Body of pancreas (tissue), 4 donors: ENCODE results near the gene CBFA2T3.

Experiments
- POLR2A ChIP-seq, 3 donors: fragments of 450-650 bp; IDR thresholded peaks; one replicate each; pipeline ENCODE4 v1.6.1; 2016; ENCODE audit warnings: antibody characterized with exemption in 3 of 3, mild to moderate bottlenecking in 2 of 3
- TF ChIP-seq, protein P1 (sequence below), 7 experiments: fragments of 450-650 bp in 4 of 7; fragments of 200-600 bp in 3 of 7; sonication (generic) in 3 of 7; IDR thresholded peaks; one replicate each; pipeline ENCODE4 v1.5.1; 2016 to 2019; ENCODE audit warnings: antibody characterized with exemption in 7 of 7

- TF ChIP-seq, protein P1, sequence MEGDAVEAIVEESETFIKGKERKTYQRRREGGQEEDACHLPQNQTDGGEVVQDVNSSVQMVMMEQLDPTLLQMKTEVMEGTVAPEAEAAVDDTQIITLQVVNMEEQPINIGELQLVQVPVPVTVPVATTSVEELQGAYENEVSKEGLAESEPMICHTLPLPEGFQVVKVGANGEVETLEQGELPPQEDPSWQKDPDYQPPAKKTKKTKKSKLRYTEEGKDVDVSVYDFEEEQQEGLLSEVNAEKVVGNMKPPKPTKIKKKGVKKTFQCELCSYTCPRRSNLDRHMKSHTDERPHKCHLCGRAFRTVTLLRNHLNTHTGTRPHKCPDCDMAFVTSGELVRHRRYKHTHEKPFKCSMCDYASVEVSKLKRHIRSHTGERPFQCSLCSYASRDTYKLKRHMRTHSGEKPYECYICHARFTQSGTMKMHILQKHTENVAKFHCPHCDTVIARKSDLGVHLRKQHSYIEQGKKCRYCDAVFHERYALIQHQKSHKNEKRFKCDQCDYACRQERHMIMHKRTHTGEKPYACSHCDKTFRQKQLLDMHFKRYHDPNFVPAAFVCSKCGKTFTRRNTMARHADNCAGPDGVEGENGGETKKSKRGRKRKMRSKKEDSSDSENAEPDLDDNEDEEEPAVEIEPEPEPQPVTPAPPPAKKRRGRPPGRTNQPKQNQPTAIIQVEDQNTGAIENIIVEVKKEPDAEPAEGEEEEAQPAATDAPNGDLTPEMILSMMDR (IDR thresholded peaks at IDR 0.05), result no peak
- TF ChIP-seq POLR2A (IDR thresholded peaks at IDR 0.05), result no peak
Measured at GRCh38 chr16:88973007-88973410, 4.0 kb downstream of the CBFA2T3 start.
